K562 (cell line): ENCODE data around the gene UPF1. TPM values are rescaled to one million over a fixed set of nuclear protein-coding genes. Genes with fewer than 3 reads are reported as not detected.

ENCODE experiments used
- ATAC-seq: fragments of 200-7000 bp; cut with Tn5 transposase; 3 replicates; pipeline ENCODE4 v1.9.1; 2020; ENCODE audit warnings: moderate library complexity
- BruUV-seq: library from RNA; stranded (reverse); fragments of 400-500 nt; replicated peaks from 2 replicates; lab custom pipeline; 2021; lab: Mats Ljungman, UMichigan
- CTCF ChIA-PET: fragments of 300-600 bp; formaldehyde crosslinking; extraction: SDS; loops from one replicate; lab custom pipeline; 2021; ENCODE audit warnings: low intra/inter-chr PET ratio; lab: Yijun Ruan, JAX
- POLR2A ChIA-PET: fragments of 300-600, 350-650 bp; sonication (Branson Sonifier 250); formaldehyde crosslinking; extraction: SDS; loops from one replicate; lab custom pipeline; 2021; ENCODE audit warnings: antibody characterized with exemption, inconsistent platforms; lab: Yijun Ruan, JAX
- DNase-seq, 4 experiments: peaks; one replicate each; pipeline versions ENCODE4 v3.0.0 to v3.0.0-alpha.2; 2011 to 2018; ENCODE audit warnings: low spot score in 3 of 4, mixed read lengths in 3 of 4; ENCODE audit errors: extremely low read depth in 1 of 4
- FAIRE-seq: peaks from 2 replicates; lab custom pipeline; 2011; peaks lifted over from hg19 to GRCh38; lab: Jason Lieb, UNC
- H2AFZ ChIP-seq: 2 replicates; pipeline ENCODE4 v1.6.0; 2011; ENCODE audit warnings: low read depth, low read length, control low read depth, inconsistent platforms
- H3K27ac ChIP-seq: fragments of 200-600 bp; 3 replicates; pipeline ENCODE4 v1.8.0; 2011; ENCODE audit warnings: low read depth, mild to moderate bottlenecking, control low read depth, inconsistent platforms, low read length, moderate library complexity, mixed read lengths; ENCODE audit errors: extremely low read depth
- H3K27me3 ChIP-seq, 2 experiments: fragments of 300-600 bp in 1 of 2; 2 replicates in 1 of 2; 3 replicates in 1 of 2; pipeline versions ENCODE4 v1.6.0 to v1.8.0; 2011; ENCODE audit warnings: inconsistent platforms in 2 of 2, low read length in 2 of 2, mild to moderate bottlenecking in 1 of 2, mixed read lengths in 1 of 2, moderate library complexity in 1 of 2; ENCODE audit not compliant: control insufficient read depth in 2 of 2, insufficient read depth in 2 of 2
- H3K36me3 ChIP-seq: fragments of 300-600 bp; 3 replicates; pipeline ENCODE4 v1.8.0; 2011; ENCODE audit warnings: mild to moderate bottlenecking, low read length, inconsistent platforms; ENCODE audit not compliant: control insufficient read depth, insufficient read depth
- H3K4me1 ChIP-seq, 2 experiments: fragments of 200-600 bp in 1 of 2; replicated peaks in 1 of 2; 2 replicates in 1 of 2; 3 replicates in 1 of 2; pipeline versions ENCODE4 v1.5.1 to v1.8.0; 2011; ENCODE audit warnings: inconsistent platforms in 2 of 2, low read length in 2 of 2, mild to moderate bottlenecking in 1 of 2, mixed read lengths in 1 of 2, moderate library complexity in 1 of 2; ENCODE audit not compliant: control insufficient read depth in 2 of 2, insufficient read depth in 2 of 2
- H3K4me2 ChIP-seq: 2 replicates; pipeline ENCODE4 v1.6.1; 2011; ENCODE audit warnings: low read length, control low read depth, inconsistent platforms, mixed read lengths; ENCODE audit not compliant: insufficient read depth
- H3K4me3 ChIP-seq: fragments of 200-600 bp; sonication (generic), shearing (Covaris generic); 2 replicates; pipeline ENCODE4 v1.5.1; 2016; ENCODE audit warnings: control low read depth, inconsistent platforms
- H3K79me2 ChIP-seq: fragments of 200-600 bp; 3 replicates; pipeline ENCODE4 v1.8.0; 2011; ENCODE audit warnings: low read length, inconsistent platforms; ENCODE audit not compliant: control insufficient read depth, insufficient read depth
- H3K9ac ChIP-seq, 2 experiments: 2 replicates each; pipeline versions ENCODE4 v1.6.0 to v1.6.1; 2011; ENCODE audit warnings: low read depth in 2 of 2, low read length in 2 of 2, control low read depth in 1 of 2, inconsistent platforms in 1 of 2, mild to moderate bottlenecking in 1 of 2, mixed read lengths in 1 of 2; ENCODE audit not compliant: insufficient read depth in 1 of 2
- H3K9me1 ChIP-seq: one replicate; pipeline ENCODE4 v1.6.0; 2011; ENCODE audit warnings: inconsistent platforms, mild to moderate bottlenecking, low read length, moderate library complexity; ENCODE audit not compliant: control insufficient read depth, insufficient read depth
- H3K9me3 ChIP-seq: replicated peaks from 2 replicates; pipeline ENCODE4 v1.5.1; 2011; ENCODE audit warnings: low read depth, low read length, inconsistent platforms; ENCODE audit not compliant: control insufficient read depth, insufficient read depth
- H4K20me1 ChIP-seq: replicated peaks from 2 replicates; pipeline ENCODE4 v1.6.1; 2011; ENCODE audit warnings: low read length, inconsistent platforms, mixed read lengths; ENCODE audit not compliant: control insufficient read depth, insufficient read depth
- BCOR ChIP-seq: fragments of 450-650 bp; IDR thresholded peaks from 2 replicates; pipeline ENCODE4 v1.6.1; 2016
- KDM1A ChIP-seq, 2 experiments: fragments of 450-650 bp; IDR thresholded peaks; 2 replicates each; pipeline ENCODE4 v1.6.1; 2016; ENCODE audit warnings: mild to moderate bottlenecking in 2 of 2
- PHF20 ChIP-seq: fragments of 450-650 bp; IDR thresholded peaks from 2 replicates; pipeline ENCODE4 v1.6.1; 2018; ENCODE audit not compliant: partially characterized antibody
- RBM25 ChIP-seq: fragments of 200-400 bp; formaldehyde crosslinking; IDR thresholded peaks from 2 replicates; pipeline ENCODE4 v1.6.1; 2018; ENCODE audit warnings: low read length, low read depth, moderate library complexity; ENCODE audit not compliant: severe bottlenecking
- TEAD2 ChIP-seq: fragments of 450-650 bp; IDR thresholded peaks from 2 replicates; pipeline ENCODE4 v1.6.1; 2016; ENCODE audit warnings: missing genetic modification characterization, control low read depth, missing compliant biosample characterization
- ZFP36 ChIP-seq: fragments of 150-350 bp; IDR thresholded peaks from 2 replicates; pipeline ENCODE4 v1.6.1; 2018; ENCODE audit warnings: low read length, low read depth; ENCODE audit not compliant: partially characterized antibody
- WGBS: fragments of 100-300 bp; shearing (Covaris generic); methylation state at CpG from one replicate; pipeline ENCODE4 v1.1.6; 2016; ENCODE audit warnings: low coverage, mixed read lengths; ENCODE audit not compliant: insufficient coverage; ENCODE audit errors: missing lambda C conversion rate; 5-methylcytosine and 5-hydroxymethylcytosine counted together
- in situ Hi-C: fragments of 300-500 bp; cut with MboI; formaldehyde crosslinking; loops from 4 replicates; pipeline ENCODE4 v1.15.0; 2018; ENCODE audit warnings: inconsistent platforms, mixed read lengths
- intact Hi-C: fragments of 100-400 bp; cut with micrococcal nuclease; formaldehyde crosslinking; loops from 2 replicates; pipeline ENCODE4 v1.14.2; 2022
- polyA plus RNA-seq, 8 experiments: library from polyadenylated mRNA; depleted of rRNA in 4 of 8; stranded (reverse) in 5 of 8; unstranded in 3 of 8; fragments of >200 nt; fragmentation: Nextera tagmentation in 2 of 8; fragmentation: Illumina TruSeq in 1 of 8; extraction: Ambion mirVana in 2 of 8; extraction: Trizol in 1 of 8; gene quantifications; 2 replicates each; pipeline versions ENCODE4 v1.2.1 to v1.2.3, GENCODE V29; 2011 to 2014; ENCODE audit warnings: inconsistent platforms in 1 of 8, missing spikeins in 1 of 8
- total RNA-seq, 7 experiments: library from RNA; depleted of rRNA in 6 of 7; stranded (reverse); fragments of >200 nt in 6 of 7; fragmentation: Illumina TruSeq in 2 of 7; extraction: Trizol in 2 of 7; gene quantifications; 2 replicates each; pipeline versions ENCODE4 v1.2.1 to v1.2.3, GENCODE V29; 2011 to 2021; ENCODE audit warnings: low replicate concordance in 1 of 7

Gene UPF1
- total and polyA plus RNA-seq, 9 of the 15 experiments (the other 6 are each of a cell fraction or from before 2014, with no cell fraction given): 0.34 to 103 (median 27.9) TPM

GRCh38 chr19:18828786-18829185 lies 3.0 kb upstream of the UPF1 start:
- Histone ChIP-seq H3K9ac (no peak overlapping the region), H3K27me3 (no peaks in the 10 kb centered on the region), H3K27ac (no peak overlapping the region), H4K20me1 (peaks cover 13% of the 10 kb centered on the region), H3K79me2 (peaks cover 23% of the 10 kb centered on the region), H3K4me1 (peaks cover 3 to 22% of the 10 kb centered on the region in 2 experiments; a peak in 4 of 5 replicates), H3K4me2 (no peak overlapping the region), H3K4me3 (no peak overlapping the region), H3K9me1 (no peaks in the 10 kb centered on the region), H2AFZ (no peak overlapping the region), H3K36me3 (peaks cover 3% of the 10 kb centered on the region; the same call in 2 of the 3 replicates), H3K9me3 (peaks cover 2% of the 10 kb centered on the region; the same call in 1 of the 2 replicates)
- DNase-seq (no peak), FAIRE-seq (no peak), ATAC-seq (no peak)
- ChIA-PET CTCF (interaction anchor here (0.6 kb wide), 1 partner anchor 66 kb away, joined by 6 read pairs; no protein-coding TSS in a partner anchor), POLR2A (interaction anchor here (0.7 to 0.8 kb wide), 2 partner anchors 9 to 10 kb away, joined by 3 to 4 read pairs; no protein-coding TSS in a partner anchor)
- no TSS peak for BruUV-seq
- intact Hi-C loops (no loop called here), in situ Hi-C loops (no loop called here)
- 34% methylated on average over 5 of the region's 6 CpGs for WGBS
- no peak for TF ChIP-seq TEAD2 (tag)
- peak; percentile 15 for TF ChIP-seq RBM25

- POLR2A ChIA-PET: interaction anchor here (3.5 kb wide), 1 partner anchor 11 kb away, joined by 34 read pairs; no protein-coding TSS in a partner anchor
- TF ChIP-seq BCOR (peak; percentile 77), ZFP36 (peak; percentile 45), PHF20 (no peak), KDM1A (IDR thresholded peaks at IDR 0.05) (peak in 1 of 2 experiments; percentile 22; a peak in 1 of 4 replicates), RBM25 (peak; percentile 73)
- no peak overlapping the region for H3K27ac ChIP-seq
- peaks cover 30% of the 10 kb centered on the region for H4K20me1 ChIP-seq
- peaks cover 40% of the 10 kb centered on the region for H3K79me2 ChIP-seq
- H3K27me3 ChIP-seq: no peaks in the 10 kb centered on the region
- H3K4me2 ChIP-seq: no peak overlapping the region
- DNase-seq (no peak), FAIRE-seq (no peak), ATAC-seq (no peak)
- in situ Hi-C loops (no loop called here), intact Hi-C loops (loop anchor here (5.0 kb wide), 1 partner anchor 193 kb away; the partner anchor contains the start of gene KLHL26)
- H3K4me3 ChIP-seq: no peak overlapping the region
- WGBS: 65% methylated on average over 2 of the region's 2 CpGs
- no peak overlapping the region for H3K9ac ChIP-seq
- peaks cover 20% of the 10 kb centered on the region for H3K36me3 ChIP-seq
- H2AFZ ChIP-seq: no peak overlapping the region
- no TSS peak for BruUV-seq
- H3K9me3 ChIP-seq: peaks cover 2% of the 10 kb centered on the region; the same call in 1 of the 2 replicates
- H3K9me1 ChIP-seq: peaks cover under 1% of the 10 kb centered on the region
- H3K4me1 ChIP-seq: peaks cover 9 to 22% of the 10 kb centered on the region in 2 experiments
- CTCF ChIA-PET: no interaction called here
Observed at GRCh38 chr19:18830488-18830887, 1.3 kb upstream of the UPF1 start.
